Measurements from ENCODE around the gene SPTLC2.

Gene SPTLC2

GRCh38 chr14:77524536-77524935 lies 91.9 kb downstream of the SPTLC2 start:
- Histone ChIP-seq H3K36me3 (ENCODE audit: insufficient read depth, low read length) (peaks cover 22% of the 10 kb centered on the region), H3K4me1 (ENCODE audit: insufficient read depth, low read length) (no peaks in the 10 kb centered on the region), H3K4me3 (ENCODE audit: low read length) (no peak overlapping the region), H3K9me3 (ENCODE audit: insufficient read depth, low read depth, low read length) (no peaks in the 10 kb centered on the region), H3K27me3 (ENCODE audit: insufficient read depth, low read length) (no peaks in the 10 kb centered on the region), H3K9ac (ENCODE audit: low read depth, low read length) (no peak overlapping the region), H3K27ac (ENCODE audit: low read depth, low read length) (no peak overlapping the region)
- 96% methylated on average over 6 of the region's 6 CpGs for WGBS

DNA sequence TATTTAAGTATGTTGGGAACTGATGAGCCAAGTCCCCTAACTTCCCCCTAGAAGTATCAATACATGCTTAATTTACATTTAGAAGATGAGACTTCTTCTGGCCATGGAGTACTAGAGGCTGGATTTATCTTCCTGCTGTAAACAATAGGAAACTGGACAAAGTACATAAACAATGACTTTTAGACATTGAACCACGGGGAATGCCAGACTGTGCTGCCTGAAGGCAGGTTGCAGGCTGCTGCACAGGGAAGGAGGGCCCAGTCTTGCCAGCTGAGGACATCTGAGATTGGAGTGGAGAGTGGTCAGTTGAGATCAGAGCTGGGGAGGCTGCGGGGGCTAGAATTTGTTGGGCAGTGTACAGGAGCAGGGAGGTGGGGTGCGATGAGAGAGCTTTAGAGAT lies 93.3 kb downstream of the SPTLC2 start:
- 96% methylated on average over 3 of the region's 3 CpGs for WGBS
- Histone ChIP-seq H3K4me1 (ENCODE audit: insufficient read depth, low read length) (no peaks in the 10 kb centered on the region), H3K27ac (ENCODE audit: low read depth, low read length) (no peak overlapping the region), H3K36me3 (ENCODE audit: insufficient read depth, low read length) (peaks cover 31% of the 10 kb centered on the region), H3K9ac (ENCODE audit: low read depth, low read length) (no peak overlapping the region), H3K4me3 (ENCODE audit: low read length) (no peak overlapping the region), H3K27me3 (ENCODE audit: insufficient read depth, low read length) (no peaks in the 10 kb centered on the region), H3K9me3 (ENCODE audit: insufficient read depth, low read depth, low read length) (no peaks in the 10 kb centered on the region)

DNA sequence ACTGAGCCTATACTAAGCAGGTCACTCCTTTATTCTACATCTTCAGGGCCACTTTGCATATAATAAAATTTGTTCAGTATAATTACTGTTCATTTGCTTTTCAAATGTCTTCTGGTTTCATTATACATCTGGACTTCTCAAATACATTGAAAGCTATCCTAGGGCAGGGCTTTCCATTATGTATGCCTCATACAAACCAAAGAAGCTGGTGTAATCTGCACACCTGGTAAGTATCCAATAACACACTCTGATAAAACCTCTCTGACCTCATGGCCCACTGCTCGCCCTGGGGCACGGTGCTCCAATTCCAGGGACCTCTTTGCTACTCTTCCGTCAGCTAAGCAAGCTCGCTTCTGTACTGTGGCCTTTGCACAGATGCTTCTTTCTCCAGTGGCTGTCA lies 95.9 kb downstream of the SPTLC2 start:
- Histone ChIP-seq H3K4me3 (ENCODE audit: low read length) (no peak overlapping the region), H3K4me1 (ENCODE audit: insufficient read depth, low read length) (no peaks in the 10 kb centered on the region), H3K9ac (ENCODE audit: low read depth, low read length) (no peak overlapping the region), H3K9me3 (ENCODE audit: insufficient read depth, low read depth, low read length) (no peaks in the 10 kb centered on the region), H3K27me3 (ENCODE audit: insufficient read depth, low read length) (no peaks in the 10 kb centered on the region), H3K27ac (ENCODE audit: low read depth, low read length) (no peak overlapping the region), H3K36me3 (ENCODE audit: insufficient read depth, low read length) (peaks cover 53% of the 10 kb centered on the region)
- 93% methylated on average over 4 of the region's 4 CpGs for WGBS

- Histone ChIP-seq H3K36me3 (ENCODE audit: insufficient read depth, low read length) (peaks cover 57% of the 10 kb centered on the region), H3K27me3 (ENCODE audit: insufficient read depth, low read length) (no peaks in the 10 kb centered on the region), H3K9ac (ENCODE audit: low read depth, low read length) (no peak overlapping the region), H3K27ac (ENCODE audit: low read depth, low read length) (no peak overlapping the region), H3K4me1 (ENCODE audit: insufficient read depth, low read length) (no peaks in the 10 kb centered on the region), H3K9me3 (ENCODE audit: insufficient read depth, low read depth, low read length) (no peaks in the 10 kb centered on the region), H3K4me3 (ENCODE audit: low read length) (no peak overlapping the region)
Measured at GRCh38 chr14:77516126-77516525, 100.3 kb downstream of the SPTLC2 start.

- H3K9me3 ChIP-seq (ENCODE audit: insufficient read depth, low read depth, low read length): no peaks in the 10 kb centered on the region
- H3K36me3 ChIP-seq (ENCODE audit: insufficient read depth, low read length): peaks cover 34% of the 10 kb centered on the region
- 94% methylated on average over 8 of the region's 8 CpGs for WGBS
- no peak overlapping the region for H3K27ac ChIP-seq (ENCODE audit: low read depth, low read length)
- H3K9ac ChIP-seq (ENCODE audit: low read depth, low read length): no peak overlapping the region
- H3K4me1 ChIP-seq (ENCODE audit: insufficient read depth, low read length): no peaks in the 10 kb centered on the region
- no peaks in the 10 kb centered on the region for H3K27me3 ChIP-seq (ENCODE audit: insufficient read depth, low read length)
- no peak overlapping the region for H3K4me3 ChIP-seq (ENCODE audit: low read length)
Measured at GRCh38 chr14:77511486-77512162, 104.8 kb downstream of the SPTLC2 start.

GRCh38 chr14:77509366-77509765 lies 107.1 kb downstream of the SPTLC2 start:
- peaks cover 24% of the 10 kb centered on the region for H3K36me3 ChIP-seq (ENCODE audit: insufficient read depth, low read length)
- H3K27me3 ChIP-seq (ENCODE audit: insufficient read depth, low read length): no peaks in the 10 kb centered on the region
- no peak overlapping the region for H3K27ac ChIP-seq (ENCODE audit: low read depth, low read length)
- no peaks in the 10 kb centered on the region for H3K9me3 ChIP-seq (ENCODE audit: insufficient read depth, low read depth, low read length)
- no peaks in the 10 kb centered on the region for H3K4me1 ChIP-seq (ENCODE audit: insufficient read depth, low read length)
- no peak overlapping the region for H3K9ac ChIP-seq (ENCODE audit: low read depth, low read length)
- no peak overlapping the region for H3K4me3 ChIP-seq (ENCODE audit: low read length)
- 88% methylated on average over 3 of the region's 4 CpGs for WGBS

DNA sequence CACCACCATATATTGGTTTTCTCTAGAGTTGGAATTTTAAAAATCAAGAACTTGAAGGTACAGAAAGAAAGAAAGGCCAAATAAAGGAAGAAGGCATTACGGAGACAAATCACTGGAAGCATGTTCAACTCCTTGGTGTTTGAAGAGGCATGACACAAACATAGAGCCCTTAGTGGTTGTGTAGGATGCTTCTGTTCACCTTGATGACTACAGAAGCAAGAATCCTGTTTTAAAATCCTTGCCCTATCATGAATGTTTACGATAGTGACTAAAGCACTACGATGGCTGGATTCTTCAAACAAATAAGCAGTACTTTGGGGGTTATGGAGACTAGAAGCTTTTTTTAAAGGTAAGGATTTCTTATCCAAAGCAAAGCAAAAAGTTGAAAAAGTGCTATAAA lies 107.6 kb downstream of the SPTLC2 start:
- Histone ChIP-seq H3K9ac (ENCODE audit: low read depth, low read length) (no peak overlapping the region), H3K27me3 (ENCODE audit: insufficient read depth, low read length) (no peaks in the 10 kb centered on the region), H3K36me3 (ENCODE audit: insufficient read depth, low read length) (peaks cover 24% of the 10 kb centered on the region), H3K4me1 (ENCODE audit: insufficient read depth, low read length) (no peaks in the 10 kb centered on the region), H3K27ac (ENCODE audit: low read depth, low read length) (no peak overlapping the region), H3K4me3 (ENCODE audit: low read length) (no peak overlapping the region), H3K9me3 (ENCODE audit: insufficient read depth, low read depth, low read length) (no peaks in the 10 kb centered on the region)
- 89% methylated on average over 3 of the region's 3 CpGs for WGBS

DNA sequence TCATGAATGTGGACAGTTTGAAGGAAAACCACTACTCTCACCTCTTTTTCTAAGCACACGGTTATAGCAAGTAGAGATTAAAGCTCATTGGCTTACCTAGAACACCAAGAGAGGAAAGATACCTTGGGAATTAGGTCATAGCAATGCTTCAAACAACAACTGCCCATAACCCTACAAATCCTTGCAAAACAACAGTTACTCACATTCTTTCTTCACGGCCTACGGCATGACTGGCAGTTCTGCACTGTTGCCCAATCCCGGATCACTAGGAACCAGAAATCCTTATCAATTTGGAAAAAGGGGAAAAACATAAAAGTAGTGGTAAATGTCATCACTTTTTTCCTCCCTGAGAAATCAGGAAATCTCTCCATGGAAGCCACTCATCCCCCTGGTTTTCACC lies 108.2 kb downstream of the SPTLC2 start:
- Histone ChIP-seq H3K36me3 (ENCODE audit: insufficient read depth, low read length) (peaks cover 24% of the 10 kb centered on the region), H3K27me3 (ENCODE audit: insufficient read depth, low read length) (no peaks in the 10 kb centered on the region), H3K27ac (ENCODE audit: low read depth, low read length) (no peak overlapping the region), H3K4me3 (ENCODE audit: low read length) (no peak overlapping the region), H3K4me1 (ENCODE audit: insufficient read depth, low read length) (no peaks in the 10 kb centered on the region), H3K9ac (ENCODE audit: low read depth, low read length) (no peak overlapping the region), H3K9me3 (ENCODE audit: insufficient read depth, low read depth, low read length) (no peaks in the 10 kb centered on the region)
- WGBS: 84% methylated on average over 4 of the region's 4 CpGs

- Histone ChIP-seq H3K4me1 (ENCODE audit: insufficient read depth, low read length) (no peaks in the 10 kb centered on the region), H3K9me3 (ENCODE audit: insufficient read depth, low read depth, low read length) (no peaks in the 10 kb centered on the region), H3K4me3 (ENCODE audit: low read length) (no peak overlapping the region), H3K9ac (ENCODE audit: low read depth, low read length) (no peak overlapping the region), H3K27me3 (ENCODE audit: insufficient read depth, low read length) (no peaks in the 10 kb centered on the region), H3K36me3 (ENCODE audit: insufficient read depth, low read length) (peaks cover 24% of the 10 kb centered on the region), H3K27ac (ENCODE audit: low read depth, low read length) (no peak overlapping the region)
- 94% methylated on average over 3 of the region's 3 CpGs for WGBS
Measured at GRCh38 chr14:77507762-77508161, 108.7 kb downstream of the SPTLC2 start.

DNA sequence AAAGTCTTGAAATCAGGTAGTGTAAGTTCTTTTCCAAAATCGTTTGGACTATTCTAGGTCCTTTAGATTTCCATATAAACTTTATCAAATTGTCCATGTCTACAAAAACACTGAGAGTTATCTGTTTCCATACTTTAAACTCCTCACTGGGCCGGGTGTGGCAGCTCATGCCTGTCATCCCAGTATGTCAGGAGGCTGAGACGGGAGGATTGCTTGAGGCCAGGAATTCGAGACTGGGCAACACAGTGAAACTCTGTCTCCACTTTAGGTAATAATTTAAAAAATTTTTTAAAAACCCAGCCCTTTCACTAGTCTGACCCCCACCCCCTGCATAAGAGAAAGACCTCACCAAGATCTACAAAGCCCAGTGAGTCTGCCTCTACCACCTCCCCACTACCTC lies 111.4 kb downstream of the SPTLC2 start:
- H3K9ac ChIP-seq (ENCODE audit: low read depth, low read length): no peak overlapping the region
- peaks cover 3% of the 10 kb centered on the region; the same call in 1 of the 2 replicates for H3K36me3 ChIP-seq (ENCODE audit: insufficient read depth, low read length)

GRCh38 chr14:77503138-77503537 lies 113.3 kb downstream of the SPTLC2 start:
- H3K4me3 ChIP-seq (ENCODE audit: low read length): no peak overlapping the region
- no peak overlapping the region for H3K27ac ChIP-seq (ENCODE audit: low read depth, low read length)
- H3K27me3 ChIP-seq (ENCODE audit: insufficient read depth, low read length): peaks cover 28% of the 10 kb centered on the region
- WGBS: 94% methylated on average over 2 of the region's 5 CpGs
- H3K9ac ChIP-seq (ENCODE audit: low read depth, low read length): no peak overlapping the region
- H3K36me3 ChIP-seq (ENCODE audit: insufficient read depth, low read length): peaks cover 3% of the 10 kb centered on the region; the same call in 1 of the 2 replicates
- H3K9me3 ChIP-seq (ENCODE audit: insufficient read depth, low read depth, low read length): no peaks in the 10 kb centered on the region
- H3K4me1 ChIP-seq (ENCODE audit: insufficient read depth, low read length): no peaks in the 10 kb centered on the region

More for the DNA sequence above, 111.4 kb downstream of the SPTLC2 start:
- no peaks in the 10 kb centered on the region for H3K4me1 ChIP-seq (ENCODE audit: insufficient read depth, low read length)
- peaks cover 9% of the 10 kb centered on the region for H3K27me3 ChIP-seq (ENCODE audit: insufficient read depth, low read length)
- H3K4me3 ChIP-seq (ENCODE audit: low read length): no peak overlapping the region
- no peaks in the 10 kb centered on the region for H3K9me3 ChIP-seq (ENCODE audit: insufficient read depth, low read depth, low read length)
- no peak overlapping the region for H3K27ac ChIP-seq (ENCODE audit: low read depth, low read length)
- WGBS: 86% methylated on average over 4 of the region's 4 CpGs
